Neural crest cell (in vitro differentiated cells): ENCODE data around the gene TMEM190. TPM values are rescaled to one million over a fixed set of nuclear protein-coding genes. Genes with fewer than 3 reads are reported as not detected.
"Not testable (repeated sequence)": the region's sequence is repeated elsewhere in the genome, so short reads cannot be mapped to it uniquely, and the experiment has no call there.

Experiments
- DNase-seq: peaks from one replicate; pipeline ENCODE4 v3.0.0; 2021; ENCODE audit warnings: low read depth, mixed read lengths, low spot score
- H3K27ac Mint-ChIP-seq: one replicate; pipeline ENCODE4 v1.8.0; 2021; ENCODE audit warnings: mild to moderate bottlenecking, mixed read lengths; ENCODE audit not compliant: unreplicated experiment
- H3K27me3 Mint-ChIP-seq: 2 replicates; pipeline ENCODE4 v1.8.0; 2021; ENCODE audit warnings: low read depth, mild to moderate bottlenecking, mixed read lengths
- H3K36me3 Mint-ChIP-seq: 2 replicates; pipeline ENCODE4 v1.8.0; 2021; ENCODE audit warnings: low read depth, mild to moderate bottlenecking, mixed read lengths
- H3K4me1 Mint-ChIP-seq: 2 replicates; pipeline ENCODE4 v1.8.0; 2021; ENCODE audit warnings: mixed read lengths
- H3K4me3 Mint-ChIP-seq: one replicate; pipeline ENCODE4 v1.8.0; 2021; ENCODE audit warnings: mild to moderate bottlenecking, mixed read lengths
- H3K9me3 Mint-ChIP-seq: 2 replicates; pipeline ENCODE4 v1.8.0; 2021; ENCODE audit warnings: mixed read lengths
- CTCF ChIP-seq: fragments of 200-600 bp; sonication (generic); conservative IDR thresholded peaks from 2 replicates; pipeline ENCODE4 v1.5.0; 2021; ENCODE audit warnings: antibody characterized with exemption, mild to moderate bottlenecking
- total RNA-seq: library from RNA; stranded (reverse); gene quantifications from 2 replicates; pipeline ENCODE4 v1.2.1, GENCODE V29; 2021

The TMEM190 gene
- total RNA-seq, 1 donor from 2014 or later, result not detected

- no peak for DNase-seq
- Mint-ChIP-seq H3K9me3 (peaks cover 2% of the 10 kb centered on the region), H3K36me3 (peaks cover 22% of the 10 kb centered on the region), H3K4me3 (peak overlapping the region; percentile 72), H3K27ac (no peak overlapping the region), H3K4me1 (peaks cover 25% of the 10 kb centered on the region), H3K27me3 (peaks cover 10% of the 10 kb centered on the region)
- no peak for TF ChIP-seq CTCF
Observed at GRCh38 chr19:55400281-55401087, 23.9 kb downstream of the TMEM190 start.

- H3K27ac Mint-ChIP-seq, H3K9me3 Mint-ChIP-seq, H3K4me3 Mint-ChIP-seq, DNase-seq: not testable (repeated sequence)
- H3K36me3 Mint-ChIP-seq, result peaks cover 31% of the 10 kb centered on the region
- H3K27me3 Mint-ChIP-seq, result peaks cover 16% of the 10 kb centered on the region
- H3K4me1 Mint-ChIP-seq, result peaks cover 34% of the 10 kb centered on the region
Observed at GRCh38 chr19:55401390-55401789, 24.8 kb downstream of the TMEM190 start.

GRCh38 chr19:55402509-55402908 is 25.9 kb downstream of the TMEM190 start:
- peak overlapping the region; percentile 82 for H3K4me3 Mint-ChIP-seq
- no peaks in the 10 kb centered on the region for H3K9me3 Mint-ChIP-seq
- H3K36me3 Mint-ChIP-seq, result peaks cover 35% of the 10 kb centered on the region
- no peak for TF ChIP-seq CTCF
- H3K4me1 Mint-ChIP-seq, result peaks cover 34% of the 10 kb centered on the region
- H3K27me3 Mint-ChIP-seq, result peaks cover 14% of the 10 kb centered on the region
- H3K27ac Mint-ChIP-seq, result no peak overlapping the region
- no peak for DNase-seq

- Mint-ChIP-seq H3K36me3 (peaks cover 35% of the 10 kb centered on the region), H3K4me1 (peaks cover 35% of the 10 kb centered on the region), H3K4me3 (peak overlapping the region; percentile 93), H3K9me3 (peaks cover 9% of the 10 kb centered on the region), H3K27ac (peak overlapping the region; percentile 39), H3K27me3 (peaks cover 26% of the 10 kb centered on the region)
- no peak for DNase-seq
- TF ChIP-seq CTCF, result no peak
Observed at GRCh38 chr19:55405638-55406037, 29.0 kb downstream of the TMEM190 start.

- Mint-ChIP-seq H3K4me3 (peak overlapping the region; percentile 93), H3K9me3 (peaks cover 11% of the 10 kb centered on the region), H3K36me3 (peaks cover 33% of the 10 kb centered on the region), H3K27ac (peak overlapping the region; percentile 69), H3K27me3 (peaks cover 28% of the 10 kb centered on the region), H3K4me1 (peaks cover 33% of the 10 kb centered on the region)
- DNase-seq, result no peak
- TF ChIP-seq CTCF, result no peak
Observed at GRCh38 chr19:55406091-55406825, 29.6 kb downstream of the TMEM190 start.
